ENCODE results near the gene SLC1A3.

The SLC1A3 gene

GRCh38 chr5:36610621-36611020, 4.2 kb downstream of the SLC1A3 start:
- Mint-ChIP-seq H3K27me3 (peaks cover 32 to 33% of the 10 kb centered on the region in 2 donors), H3K9me3 (peaks cover 0 to 7% of the 10 kb centered on the region in 2 donors), H3K4me3 (no peak overlapping the region), H3K4me1 (peaks cover 13 to 16% of the 10 kb centered on the region in 2 donors), H3K27ac (no peak overlapping the region), H3K36me3 (peaks cover 0 to 2% of the 10 kb centered on the region in 2 donors)
- DNase-seq: no peak
- ATAC-seq (replicated peaks): no peak

- Mint-ChIP-seq H3K36me3 (peaks cover 0 to 2% of the 10 kb centered on the region in 2 donors), H3K4me1 (peaks cover 4 to 7% of the 10 kb centered on the region in 2 donors)
Measured at GRCh38 chr5:36611520-36612274, 5.3 kb downstream of the SLC1A3 start.

GRCh38 chr5:36613241-36613640, 6.8 kb downstream of the SLC1A3 start:
- DNase-seq (no peak), ATAC-seq (replicated peaks) (no peak)
- Mint-ChIP-seq H3K27ac (no peak overlapping the region), H3K9me3 (peaks cover 0 to 7% of the 10 kb centered on the region in 2 donors), H3K36me3 (peaks cover 0 to 2% of the 10 kb centered on the region in 2 donors), H3K27me3 (peaks cover 15% of the 10 kb centered on the region in 2 donors), H3K4me1 (no peaks in the 10 kb centered on the region), H3K4me3 (no peak overlapping the region)

More at GRCh38 chr5:36611520-36612274, 5.3 kb downstream of the SLC1A3 start:
- Mint-ChIP-seq H3K4me3 (no peak overlapping the region), H3K27me3 (peaks cover 26 to 27% of the 10 kb centered on the region in 2 donors), H3K9me3 (peaks cover 0 to 7% of the 10 kb centered on the region in 2 donors), H3K27ac (no peak overlapping the region)
- DNase-seq (no peak), ATAC-seq (replicated peaks) (no peak)

GRCh38 chr5:36613771-36614656, 7.6 kb downstream of the SLC1A3 start:
- H3K9me3 Mint-ChIP-seq: peaks cover 0 to 7% of the 10 kb centered on the region in 2 donors

GRCh38 chr5:36614657-36615308, 8.4 kb downstream of the SLC1A3 start:
- Mint-ChIP-seq H3K4me1 (no peaks in the 10 kb centered on the region), H3K9me3 (peaks cover 0 to 7% of the 10 kb centered on the region in 2 donors), H3K36me3 (peaks cover 0 to 2% of the 10 kb centered on the region in 2 donors), H3K27ac (no peak overlapping the region), H3K27me3 (peaks cover 13% of the 10 kb centered on the region in 2 donors), H3K4me3 (no peak overlapping the region)
- ATAC-seq (replicated peaks) (no peak), DNase-seq (no peak)

More at GRCh38 chr5:36613771-36614656, 7.6 kb downstream of the SLC1A3 start:
- Mint-ChIP-seq H3K27ac (no peak overlapping the region), H3K4me3 (no peak overlapping the region), H3K36me3 (peaks cover 0 to 2% of the 10 kb centered on the region in 2 donors), H3K27me3 (peaks cover 13% of the 10 kb centered on the region in 2 donors), H3K4me1 (no peaks in the 10 kb centered on the region)
- ATAC-seq (replicated peaks) (no peak), DNase-seq (no peak)

GRCh38 chr5:36619012-36619635, 12.7 kb downstream of the SLC1A3 start:
- H3K27ac Mint-ChIP-seq: no peak overlapping the region
- DNase-seq (no peak), ATAC-seq (replicated peaks) (no peak)
- no peaks in the 10 kb centered on the region for H3K4me1 Mint-ChIP-seq
- H3K9me3 Mint-ChIP-seq: no peaks in the 10 kb centered on the region
- no peaks in the 10 kb centered on the region for H3K36me3 Mint-ChIP-seq
- H3K27me3 Mint-ChIP-seq: peaks cover 3 to 8% of the 10 kb centered on the region in 2 donors
- H3K4me3 Mint-ChIP-seq: no peak overlapping the region

- H3K9me3 Mint-ChIP-seq: no peaks in the 10 kb centered on the region
- no peak overlapping the region for H3K4me3 Mint-ChIP-seq
- peaks cover 6 to 10% of the 10 kb centered on the region in 2 donors for H3K27me3 Mint-ChIP-seq
- ATAC-seq (replicated peaks) (no peak), DNase-seq (no peak)
- H3K4me1 Mint-ChIP-seq: no peaks in the 10 kb centered on the region
- H3K27ac Mint-ChIP-seq: no peak overlapping the region
- H3K36me3 Mint-ChIP-seq: no peaks in the 10 kb centered on the region
Measured at GRCh38 chr5:36621985-36622384, 15.6 kb downstream of the SLC1A3 start.

GRCh38 chr5:36623832-36624231, 17.4 kb downstream of the SLC1A3 start:
- H3K9me3 Mint-ChIP-seq: no peaks in the 10 kb centered on the region

GRCh38 chr5:36624277-36624676, 17.9 kb downstream of the SLC1A3 start:
- no peaks in the 10 kb centered on the region for H3K4me1 Mint-ChIP-seq

More at GRCh38 chr5:36623832-36624231, 17.4 kb downstream of the SLC1A3 start:
- peak overlapping the region in 1 of 2 donors; percentile 41 for H3K4me3 Mint-ChIP-seq
- H3K27ac Mint-ChIP-seq: no peak overlapping the region
- H3K27me3 Mint-ChIP-seq: peaks cover 14% of the 10 kb centered on the region in 2 donors
- no peak for DNase-seq
- no peak for ATAC-seq (replicated peaks)
- no peaks in the 10 kb centered on the region for H3K36me3 Mint-ChIP-seq
- H3K4me1 Mint-ChIP-seq: no peaks in the 10 kb centered on the region

GRCh38 chr5:36628695-36629094, 22.3 kb downstream of the SLC1A3 start:
- no peak overlapping the region for H3K27ac Mint-ChIP-seq

More at GRCh38 chr5:36624277-36624676, 17.9 kb downstream of the SLC1A3 start:
- Mint-ChIP-seq H3K4me3 (no peak overlapping the region), H3K9me3 (no peaks in the 10 kb centered on the region), H3K27me3 (peaks cover 14 to 16% of the 10 kb centered on the region in 2 donors), H3K27ac (no peak overlapping the region), H3K36me3 (no peaks in the 10 kb centered on the region)
- ATAC-seq (replicated peaks) (no peak), DNase-seq (no peak)

GRCh38 chr5:36629729-36630128, 23.3 kb downstream of the SLC1A3 start:
- Mint-ChIP-seq H3K4me3 (no peak overlapping the region), H3K27ac (no peak overlapping the region), H3K36me3 (no peaks in the 10 kb centered on the region), H3K4me1 (no peaks in the 10 kb centered on the region), H3K9me3 (no peaks in the 10 kb centered on the region), H3K27me3 (peaks cover 19 to 29% of the 10 kb centered on the region in 2 donors)
- DNase-seq (no peak), ATAC-seq (replicated peaks) (no peak)

More at GRCh38 chr5:36628695-36629094, 22.3 kb downstream of the SLC1A3 start:
- Mint-ChIP-seq H3K27me3 (peaks cover 24 to 33% of the 10 kb centered on the region in 2 donors), H3K9me3 (no peaks in the 10 kb centered on the region), H3K36me3 (no peaks in the 10 kb centered on the region), H3K4me3 (no peak overlapping the region), H3K4me1 (no peaks in the 10 kb centered on the region)
- DNase-seq (no peak), ATAC-seq (replicated peaks) (no peak)

GRCh38 chr5:36630201-36631145, 24.1 kb downstream of the SLC1A3 start:
- Mint-ChIP-seq H3K4me1 (no peaks in the 10 kb centered on the region), H3K4me3 (no peak overlapping the region), H3K9me3 (no peaks in the 10 kb centered on the region), H3K27ac (no peak overlapping the region), H3K27me3 (peaks cover 19 to 29% of the 10 kb centered on the region in 2 donors), H3K36me3 (no peaks in the 10 kb centered on the region)
- ATAC-seq (replicated peaks) (no peak), DNase-seq (no peak)

GRCh38 chr5:36631154-36631553, 24.7 kb downstream of the SLC1A3 start:
- Mint-ChIP-seq H3K9me3 (no peaks in the 10 kb centered on the region), H3K27ac (no peak overlapping the region), H3K4me1 (no peaks in the 10 kb centered on the region), H3K36me3 (no peaks in the 10 kb centered on the region), H3K27me3 (peaks cover 19 to 29% of the 10 kb centered on the region in 2 donors), H3K4me3 (no peak overlapping the region)
- no peak for DNase-seq
- peak; percentile 71 to 80 for ATAC-seq (replicated peaks)
